DMS153 treated with DMSO at 0.1 percent for 48 hours (cell line): ENCODE results near the gene CTCF.

Experiments used
- DNase-seq: peaks from one replicate; lab custom pipeline; 2025; ENCODE audit not compliant: unreplicated experiment; lab: John Stamatoyannopoulos, UW

Gene CTCF

DNA sequence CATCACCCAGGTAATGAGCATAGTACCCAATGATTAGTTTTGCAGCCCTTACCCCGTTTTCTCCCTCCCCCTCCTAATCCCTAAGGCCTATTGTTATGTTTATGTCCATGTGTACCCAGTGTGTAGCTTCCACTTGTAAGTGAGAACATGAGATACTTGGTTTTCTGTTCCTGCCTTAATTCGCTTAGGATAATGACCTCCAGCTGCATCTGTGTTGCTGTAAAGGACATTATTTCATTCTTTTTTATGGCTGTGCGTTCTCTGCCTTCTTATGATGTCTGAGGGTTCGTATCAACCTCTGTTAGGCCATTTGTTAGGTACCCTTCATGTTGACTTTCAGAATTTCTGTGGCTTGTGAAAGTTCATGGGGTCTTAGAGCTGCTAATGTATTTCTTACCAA is 31.0 kb downstream of the CTCF start:
- no peak for DNase-seq

DNA sequence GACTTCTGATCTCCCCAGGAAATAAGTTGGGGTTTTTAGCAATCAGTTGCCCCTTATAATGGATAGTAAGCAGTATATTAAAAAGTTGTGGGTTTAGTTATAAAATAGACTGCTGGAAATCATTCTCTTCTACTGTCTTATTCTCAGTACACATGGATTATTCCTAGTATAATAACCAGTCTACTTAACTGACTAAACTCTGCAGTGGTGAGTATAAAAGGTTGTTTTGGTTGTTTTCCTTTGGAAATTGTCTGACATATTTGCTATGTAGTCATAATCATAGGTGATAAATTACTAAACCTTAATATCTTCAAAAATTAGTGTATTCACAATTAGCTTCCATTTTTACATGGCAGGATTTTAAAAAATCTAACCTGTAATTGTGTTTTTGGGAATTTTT is 31.4 kb downstream of the CTCF start:
- DNase-seq = no peak

GRCh38 chr16:67594256-67594915 is 32.1 kb downstream of the CTCF start:
- DNase-seq = no peak

DNA sequence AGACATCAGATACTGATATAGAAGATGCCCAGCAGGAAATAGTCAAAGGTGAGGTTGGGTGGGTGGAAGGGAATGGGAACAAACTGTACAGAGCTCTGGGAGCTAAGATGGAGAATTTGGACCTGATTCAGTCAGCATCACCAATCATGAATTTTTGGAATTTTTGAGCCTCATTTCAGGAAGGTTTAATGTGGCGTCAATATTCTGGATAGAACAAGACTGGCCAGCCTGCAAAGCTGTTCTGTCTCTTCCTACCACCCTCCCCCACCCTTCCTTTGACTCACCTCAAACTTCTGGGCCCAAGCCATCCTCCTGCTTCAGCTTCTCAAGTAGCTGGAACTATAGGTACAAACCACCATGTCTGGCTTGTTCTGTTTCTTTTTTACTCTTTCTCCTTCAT is 32.6 kb downstream of the CTCF start:
- no peak for DNase-seq

DNA sequence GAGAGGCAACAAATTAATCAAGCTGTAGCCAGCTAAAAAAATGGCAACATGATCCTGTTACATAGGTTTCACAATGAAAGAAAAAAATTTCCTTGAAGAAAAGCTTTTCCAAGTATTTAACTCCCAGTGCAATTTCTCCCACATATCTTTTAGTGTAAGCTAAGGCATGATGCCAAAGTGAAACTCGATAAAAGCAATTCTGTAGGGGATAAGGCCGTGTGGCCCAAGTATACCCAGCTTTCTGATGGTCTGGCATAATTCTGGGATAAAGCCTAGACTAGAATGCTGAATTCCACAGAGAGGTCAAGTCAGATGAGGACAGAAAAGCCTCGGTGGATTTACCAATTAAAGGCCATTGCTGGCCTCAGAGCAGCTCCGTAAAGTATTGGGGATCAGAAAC is 36.2 kb downstream of the CTCF start:
- no peak for DNase-seq

GRCh38 chr16:67605641-67606040 is 43.3 kb downstream of the CTCF start:
- DNase-seq = no peak

- no peak for DNase-seq
Measured at GRCh38 chr16:67606632-67607031, 44.3 kb downstream of the CTCF start.

DNA sequence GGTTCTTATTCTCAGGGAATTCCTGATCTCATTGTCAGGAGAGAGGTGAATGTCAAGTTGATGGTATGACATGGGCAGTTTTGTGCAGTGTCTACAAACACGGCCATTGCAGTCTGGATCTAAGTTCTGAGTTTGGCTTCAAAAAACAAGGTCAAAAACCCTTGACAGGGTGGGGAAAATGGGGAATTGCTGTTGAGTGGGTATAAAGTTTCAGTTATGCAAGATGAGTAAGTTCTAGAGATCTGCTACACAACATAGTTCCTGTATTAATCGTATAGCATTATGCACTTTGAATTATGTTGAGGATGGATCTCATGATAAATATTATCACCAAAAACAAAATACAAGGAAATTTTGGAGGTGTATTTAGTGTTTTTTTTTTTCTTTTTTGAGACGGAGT is 46.0 kb downstream of the CTCF start:
- DNase-seq = no peak

DNA sequence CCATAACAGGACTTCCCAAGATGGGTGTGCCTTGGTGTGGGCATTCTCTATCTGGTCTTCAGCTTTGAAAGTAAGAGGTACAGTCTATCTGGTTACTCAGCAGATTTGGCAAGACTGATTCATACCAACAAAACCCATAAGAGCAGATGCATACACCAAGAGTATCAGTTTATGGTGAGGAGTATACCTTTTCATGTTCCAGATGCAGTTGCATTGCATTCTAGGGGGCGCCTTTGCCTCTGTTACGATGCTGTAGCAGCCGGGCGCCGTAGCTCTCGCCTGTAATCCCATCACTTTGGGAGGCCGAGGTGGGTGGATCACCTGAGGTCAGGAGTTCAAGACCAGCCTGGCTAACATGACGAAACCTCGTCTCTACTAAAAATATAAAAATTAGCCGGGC is 51.5 kb downstream of the CTCF start:
- DNase-seq = no peak

DNA sequence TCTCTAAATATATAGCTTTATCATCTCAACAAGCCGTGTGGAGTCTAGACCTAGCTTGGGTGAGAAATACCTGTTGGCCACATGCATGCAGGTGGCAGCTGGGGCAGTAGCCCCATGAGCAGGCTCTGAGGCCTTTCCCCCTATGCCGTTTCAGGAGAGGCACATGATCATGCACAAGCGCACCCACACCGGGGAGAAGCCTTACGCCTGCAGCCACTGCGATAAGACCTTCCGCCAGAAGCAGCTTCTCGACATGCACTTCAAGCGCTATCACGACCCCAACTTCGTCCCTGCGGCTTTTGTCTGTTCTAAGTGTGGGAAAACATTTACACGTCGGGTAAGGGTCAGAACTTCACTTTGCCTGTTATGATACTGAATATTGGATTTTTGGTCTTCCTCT is 65.9 kb downstream of the CTCF start:
- no peak for DNase-seq

DNA sequence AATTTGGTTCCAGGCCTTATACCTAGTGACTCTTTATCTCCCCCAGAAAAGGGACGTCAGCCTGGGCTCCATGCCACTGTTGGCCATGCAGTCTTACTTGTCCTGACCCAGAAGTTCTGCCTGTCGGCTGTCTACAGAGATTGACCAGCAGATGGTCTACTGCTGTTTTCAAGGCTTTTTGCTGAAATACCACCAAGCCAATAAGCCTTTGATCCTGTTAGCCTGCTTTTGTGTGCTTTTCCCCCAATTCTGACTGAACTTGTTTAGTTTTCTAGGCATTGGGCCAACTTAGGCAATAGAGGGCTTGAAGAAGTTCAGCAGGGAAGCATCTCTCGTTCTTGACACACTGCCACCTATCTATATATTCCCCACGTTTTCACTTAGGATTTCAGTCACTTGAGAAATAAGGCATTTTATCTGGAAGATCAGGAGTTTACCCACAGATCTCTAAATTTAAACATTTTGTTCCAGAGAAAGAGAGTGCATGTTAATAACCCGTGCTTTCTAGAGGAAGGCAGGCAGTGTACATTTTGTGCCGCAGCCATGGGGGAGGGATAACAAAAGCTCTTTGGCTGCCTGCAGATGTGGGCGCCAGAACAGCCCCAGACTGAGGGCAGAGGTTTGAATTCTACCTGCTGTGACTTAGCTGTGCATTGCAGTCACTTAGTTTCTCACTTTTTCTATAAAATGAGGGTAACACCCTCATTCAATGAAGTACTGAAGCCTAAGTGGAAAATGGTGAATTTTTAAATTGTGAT is 70.3 kb downstream of the CTCF start:
- DNase-seq = no peak

DNA sequence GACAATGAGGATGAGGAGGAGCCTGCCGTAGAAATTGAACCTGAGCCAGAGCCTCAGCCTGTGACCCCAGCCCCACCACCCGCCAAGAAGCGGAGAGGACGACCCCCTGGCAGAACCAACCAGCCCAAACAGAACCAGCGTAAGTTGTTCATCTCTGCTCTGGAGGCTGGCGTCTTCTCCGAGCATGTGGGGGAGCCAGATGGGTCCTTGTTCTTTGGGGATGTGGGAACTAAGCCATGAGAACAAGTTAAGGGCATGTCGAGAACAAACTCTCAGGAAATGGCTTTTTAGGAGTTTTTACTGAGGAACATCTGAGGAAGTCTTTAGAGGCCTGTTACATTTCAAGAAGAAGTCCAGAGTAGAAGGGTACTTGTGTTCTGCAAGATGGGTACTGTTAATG is 74.4 kb downstream of the CTCF start:
- no peak for DNase-seq

DNA sequence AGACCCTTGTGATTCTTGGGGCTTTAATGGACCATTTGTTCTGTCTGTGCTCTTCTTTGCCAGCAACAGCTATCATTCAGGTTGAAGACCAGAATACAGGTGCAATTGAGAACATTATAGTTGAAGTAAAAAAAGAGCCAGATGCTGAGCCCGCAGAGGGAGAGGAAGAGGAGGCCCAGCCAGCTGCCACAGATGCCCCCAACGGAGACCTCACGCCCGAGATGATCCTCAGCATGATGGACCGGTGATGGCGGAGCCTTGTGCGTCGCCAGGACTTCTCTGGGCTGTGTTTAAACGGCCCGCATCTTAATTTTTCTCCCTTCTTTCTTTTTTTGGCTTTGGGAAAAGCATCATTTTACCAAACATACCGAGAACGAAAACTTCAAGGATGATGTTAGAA is 75.3 kb downstream of the CTCF start:
- DNase-seq = no peak

- DNase-seq = no peak
Measured at GRCh38 chr16:67641779-67642708, 79.7 kb downstream of the CTCF start.

DNA sequence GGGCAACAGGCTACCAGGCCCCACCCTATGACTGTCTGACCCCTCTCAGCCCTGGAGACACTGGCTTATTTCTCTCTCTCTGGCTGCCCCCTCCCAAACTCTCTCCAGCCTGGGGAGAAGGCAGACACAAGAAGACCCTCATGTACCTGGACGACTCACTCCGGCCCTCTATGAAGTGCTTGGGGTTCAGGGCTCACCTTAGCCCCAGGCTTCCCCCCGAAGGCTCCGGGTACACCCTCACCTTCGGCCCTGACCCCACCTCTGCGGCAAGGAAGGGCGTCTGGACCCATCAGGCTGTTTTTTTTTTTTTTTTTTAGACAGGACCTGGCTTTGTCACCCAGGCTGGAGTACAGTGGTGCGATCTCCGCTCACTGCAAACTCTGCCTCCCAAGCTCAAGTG is 81.7 kb downstream of the CTCF start:
- no peak for DNase-seq

- DNase-seq = no peak
Measured at GRCh38 chr16:67645397-67646121, 83.2 kb downstream of the CTCF start.

DNA sequence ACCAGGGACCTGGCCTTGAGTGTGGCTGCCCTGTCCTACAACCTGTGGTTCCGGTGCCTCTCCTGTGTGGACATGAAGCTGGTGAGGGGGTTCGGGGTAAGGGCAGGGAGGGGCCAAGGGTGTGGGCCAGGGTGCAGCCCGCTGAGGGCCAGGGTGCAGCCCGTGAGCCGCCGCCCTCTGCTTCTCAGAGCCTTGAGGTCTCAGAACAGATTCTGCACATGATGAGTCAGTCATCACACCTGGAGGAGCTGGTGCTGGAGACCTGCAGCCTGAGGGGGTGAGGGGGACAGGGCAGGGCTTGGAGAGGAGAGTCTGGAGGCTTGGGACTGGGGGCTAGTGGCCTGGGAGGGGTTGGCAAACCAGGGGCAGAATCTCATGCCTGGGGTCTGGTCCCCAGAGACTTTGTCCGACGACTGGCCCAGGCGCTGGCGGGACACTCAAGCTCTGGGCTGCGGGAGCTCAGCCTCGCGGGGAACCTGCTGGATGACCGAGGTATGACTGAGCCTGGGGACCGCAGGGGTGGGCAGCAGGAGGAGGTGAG is 84.9 kb downstream of the CTCF start:
- DNase-seq = no peak

DNA sequence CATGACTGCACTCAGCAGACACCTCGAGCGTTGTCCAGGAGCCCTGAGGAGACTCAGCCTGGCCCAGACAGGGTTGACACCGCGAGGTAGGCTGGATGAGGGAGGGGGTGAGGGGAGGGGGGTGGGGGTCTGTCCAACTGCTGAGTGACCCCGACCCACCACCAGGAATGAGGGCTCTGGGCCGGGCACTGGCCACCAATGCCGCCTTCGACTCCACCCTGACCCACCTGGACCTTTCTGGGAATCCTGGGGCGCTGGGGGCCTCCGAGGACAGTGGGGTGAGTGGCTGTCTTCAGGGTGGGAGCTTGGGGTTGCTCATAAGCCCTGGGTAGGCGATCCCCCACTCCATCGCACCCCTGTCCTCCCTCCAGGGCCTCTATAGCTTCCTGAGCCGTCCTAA is 85.4 kb downstream of the CTCF start:
- DNase-seq = no peak

DNA sequence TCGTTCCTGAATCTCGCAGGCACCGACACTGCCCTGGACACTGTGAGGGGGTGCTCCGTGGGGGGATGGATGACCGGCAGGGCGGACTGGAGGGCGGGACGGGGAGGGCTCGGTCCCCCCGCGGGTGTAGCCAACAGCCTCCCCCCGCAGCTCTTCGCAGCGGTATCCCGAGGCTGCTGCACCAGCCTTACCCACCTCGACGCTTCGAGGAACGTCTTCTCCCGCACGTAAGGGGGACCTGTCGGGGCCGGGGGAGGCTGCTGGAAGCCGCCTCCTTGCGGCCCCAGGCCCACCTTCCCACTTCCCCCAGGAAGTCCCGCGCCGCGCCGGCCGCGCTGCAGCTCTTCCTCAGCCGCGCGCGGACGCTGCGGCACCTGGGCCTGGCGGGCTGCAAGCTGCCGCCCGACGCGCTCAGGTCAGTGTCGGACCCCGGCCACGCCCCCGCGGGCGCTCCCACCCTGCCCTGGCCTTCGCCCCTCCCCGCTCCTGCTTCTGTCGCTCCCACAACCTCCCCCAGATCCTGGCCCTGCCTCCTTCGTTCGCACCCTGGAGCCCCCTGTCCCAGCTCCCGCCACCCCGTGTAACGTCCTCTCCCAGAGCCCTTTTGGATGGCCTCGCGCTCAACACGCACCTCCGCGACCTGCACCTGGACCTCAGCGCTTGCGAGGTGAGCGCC is 85.9 kb downstream of the CTCF start:
- no peak for DNase-seq

DNA sequence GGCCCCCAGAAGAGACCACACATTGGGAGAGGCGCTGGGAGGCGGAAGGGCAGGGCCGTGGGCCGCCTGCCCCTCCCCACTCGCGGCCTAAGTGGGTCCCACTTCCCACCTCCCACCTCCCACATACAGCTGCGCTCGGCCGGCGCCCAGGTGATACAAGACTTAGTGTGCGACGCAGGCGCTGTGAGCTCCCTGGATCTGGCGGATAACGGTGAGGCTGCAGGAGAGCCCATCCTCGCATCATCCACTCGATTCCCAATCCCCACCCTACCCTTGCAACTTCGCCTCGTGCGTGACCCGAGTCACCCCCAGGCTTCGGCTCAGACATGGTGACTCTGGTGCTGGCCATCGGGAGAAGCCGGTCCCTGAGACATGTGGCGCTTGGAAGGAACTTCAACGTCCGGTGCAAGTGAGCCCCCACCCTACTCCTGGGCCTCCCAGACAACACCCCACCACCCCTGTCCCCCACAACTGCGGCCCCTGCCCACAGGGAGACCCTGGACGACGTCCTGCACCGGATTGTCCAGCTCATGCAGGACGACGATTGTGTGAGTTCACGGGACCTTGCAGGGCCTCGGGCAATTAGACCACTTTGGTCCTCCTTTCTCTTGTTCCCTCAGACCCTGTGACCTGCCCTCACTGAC is 86.6 kb downstream of the CTCF start:
- no peak for DNase-seq
